ENCODE data around the gene MCC. TPM values are rescaled to one million over a fixed set of nuclear protein-coding genes. Genes with fewer than 3 reads are reported as not detected.

MCC gene
- total RNA-seq, 4 donors from 2014 or later = 5.1 to 22.3 (median 13.0) TPM

- DNase-seq = no peak
- Histone ChIP-seq H3K27ac (no peak overlapping the region), H3K4me3 (replicated peaks in 1 of 3) (no peak overlapping the region), H3K4me1 (peaks cover 0 to 21% of the 10 kb centered on the region in 2 donors), H3K27me3 (no peaks in the 10 kb centered on the region), H3K36me3 (no peaks in the 10 kb centered on the region), H3K9me3 (no peaks in the 10 kb centered on the region)
- 90 to 94% methylated on average over 9 of the region's 9 CpGs for WGBS, 2 donors
- intact Hi-C loops (cut with DNase I) = loop anchor here (10.0 kb wide), 1 partner anchor 271 kb away; no protein-coding TSS in a partner anchor
- TF ChIP-seq CTCF (IDR thresholded peaks at IDR 0.05) (no peak), POLR2A (IDR thresholded peaks at IDR 0.05) (no peak)
Measured at GRCh38 chr5:113053511-113053995, 434.7 kb downstream of the MCC start.

GRCh38 chr5:113052041-113052795 lies 436.0 kb downstream of the MCC start:
- TF ChIP-seq CTCF (IDR thresholded peaks at IDR 0.05) (no peak), POLR2A (IDR thresholded peaks at IDR 0.05) (no peak)
- Histone ChIP-seq H3K36me3 (no peaks in the 10 kb centered on the region), H3K27me3 (no peaks in the 10 kb centered on the region), H3K27ac (no peak overlapping the region), H3K9me3 (no peaks in the 10 kb centered on the region), H3K4me1 (peaks cover 0 to 9% of the 10 kb centered on the region in 2 donors), H3K4me3 (replicated peaks in 1 of 3) (no peak overlapping the region)
- intact Hi-C loops (cut with DNase I) = loop anchor here (10.0 kb wide), 1 partner anchor 273 kb away; no protein-coding TSS in a partner anchor
- DNase-seq = no peak
- WGBS, 2 donors = 74 to 79% methylated on average over 10 of the region's 10 CpGs

GRCh38 chr5:113050721-113051382 lies 437.4 kb downstream of the MCC start:
- Histone ChIP-seq H3K27me3 (no peaks in the 10 kb centered on the region), H3K4me3 (replicated peaks in 1 of 3) (no peak overlapping the region), H3K4me1 (peaks cover 0 to 8% of the 10 kb centered on the region in 2 donors), H3K27ac (peak overlapping the region in 1 of 3 donors; percentile 41), H3K9me3 (no peaks in the 10 kb centered on the region), H3K36me3 (no peaks in the 10 kb centered on the region)
- intact Hi-C loops (cut with DNase I) = loop anchor here (10.0 kb wide), 1 partner anchor 274 kb away; no protein-coding TSS in a partner anchor
- DNase-seq = no peak
- WGBS, 2 donors = 56 to 68% methylated on average over 9 of the region's 9 CpGs
- no peak for TF ChIP-seq CTCF (IDR thresholded peaks at IDR 0.05)
- TF ChIP-seq POLR2A (IDR thresholded peaks at IDR 0.05) = no peak

GRCh38 chr5:113048931-113049330 lies 439.3 kb downstream of the MCC start:
- intact Hi-C loops (cut with DNase I) = no loop called here
- no peak for DNase-seq
- Histone ChIP-seq H3K27ac (no peak overlapping the region), H3K4me3 (replicated peaks in 1 of 3) (no peak overlapping the region), H3K36me3 (no peaks in the 10 kb centered on the region), H3K27me3 (no peaks in the 10 kb centered on the region), H3K9me3 (no peaks in the 10 kb centered on the region), H3K4me1 (peaks cover under 1 to 12% of the 10 kb centered on the region in 2 donors)
- TF ChIP-seq POLR2A (IDR thresholded peaks at IDR 0.05) = no peak
- no peak for TF ChIP-seq CTCF (IDR thresholded peaks at IDR 0.05)
- 95 to 99% methylated on average over 7 to 10 of the region's 10 CpGs for WGBS, 2 donors

Data from thyroid gland (tissue), 4 donors.